ENCODE results near the gene SPACA4. TPM values are rescaled to one million over a fixed set of nuclear protein-coding genes. Genes with fewer than 3 reads are reported as not detected.

Gene SPACA4
- total RNA-seq, 1 experiment from 2014 or later: not detected

Other genes starting within 250 kb of the SPACA4 start
- gene TMEM143, start 242.8 kb upstream of the SPACA4 start, total RNA-seq (2022): 6.0 and 7.6 TPM in 2 replicates
- gene SYNGR4, start 242.4 kb upstream of the SPACA4 start, total RNA-seq (2022): not detected in 2 replicates
- 113 and 134 TPM in 2 replicates for gene KDELR1, start 215.2 kb upstream of the SPACA4 start, total RNA-seq (2022)
- gene GRIN2D, start 213.1 kb upstream of the SPACA4 start, total RNA-seq (2022): 0.35 and 0.39 TPM in 2 replicates
- 45.1 and 55.8 TPM in 2 replicates for gene GRWD1, start 160.8 kb upstream of the SPACA4 start, total RNA-seq (2022)
- gene KCNJ14, start 151.2 kb upstream of the SPACA4 start, total RNA-seq (2022): 1.6 and 2.7 TPM in 2 replicates
- 70.3 and 72.2 TPM in 2 replicates for gene CYTH2, start 137.4 kb upstream of the SPACA4 start, total RNA-seq (2022)
- gene LMTK3, start 94.9 kb upstream of the SPACA4 start, total RNA-seq (2022): 0.37 and 0.47 TPM in 2 replicates
- gene SULT2B1, start 54.6 kb upstream of the SPACA4 start, total RNA-seq (2022): not detected in 2 replicates
- 0.89 and 2.8 TPM in 2 replicates for gene FAM83E, start 8.3 kb downstream of the SPACA4 start, total RNA-seq (2022)
- gene RPL18, start 12.4 kb downstream of the SPACA4 start, total RNA-seq (2022): 1,536 and 1,736 TPM in 2 replicates
- 16.3 and 18.2 TPM in 2 replicates for gene SPHK2, start 12.8 kb downstream of the SPACA4 start, total RNA-seq (2022)
- 0.25 and 0.56 TPM in 2 replicates for gene DBP, start 30.6 kb downstream of the SPACA4 start, total RNA-seq (2022)
- 2.6 and 2.9 TPM in 2 replicates for gene CA11, start 39.4 kb downstream of the SPACA4 start, total RNA-seq (2022)
- gene NTN5, start 66.3 kb downstream of the SPACA4 start, total RNA-seq (2022): 0.17 TPM in 1 of 2 replicates, not detected in the other
- not detected in 2 replicates for gene FUT2, start 89.2 kb downstream of the SPACA4 start, total RNA-seq (2022)
- 0.22 and 0.65 TPM in 2 replicates for gene MAMSTR, start 113.0 kb downstream of the SPACA4 start, total RNA-seq (2022)
- 1.9 and 3.0 TPM in 2 replicates for gene RASIP1, start 133.9 kb downstream of the SPACA4 start, total RNA-seq (2022)
- 3.5 and 4.2 TPM in 2 replicates for gene IZUMO1, start 140.2 kb downstream of the SPACA4 start, total RNA-seq (2022)
- gene FUT1, start 145.9 kb downstream of the SPACA4 start, total RNA-seq (2022): 10.5 and 14.7 TPM in 2 replicates
- 0.49 and 0.93 TPM in 2 replicates for gene FGF21, start 148.8 kb downstream of the SPACA4 start, total RNA-seq (2022)
- 40.7 and 48.2 TPM in 2 replicates for gene BCAT2, start 204.3 kb downstream of the SPACA4 start, total RNA-seq (2022)
- gene HSD17B14, start 229.7 kb downstream of the SPACA4 start, total RNA-seq (2022): 0.26 and 0.32 TPM in 2 replicates

Measured in MCF 10A (cell line).